Measurements from ENCODE around the gene CCDC150.

DNA sequence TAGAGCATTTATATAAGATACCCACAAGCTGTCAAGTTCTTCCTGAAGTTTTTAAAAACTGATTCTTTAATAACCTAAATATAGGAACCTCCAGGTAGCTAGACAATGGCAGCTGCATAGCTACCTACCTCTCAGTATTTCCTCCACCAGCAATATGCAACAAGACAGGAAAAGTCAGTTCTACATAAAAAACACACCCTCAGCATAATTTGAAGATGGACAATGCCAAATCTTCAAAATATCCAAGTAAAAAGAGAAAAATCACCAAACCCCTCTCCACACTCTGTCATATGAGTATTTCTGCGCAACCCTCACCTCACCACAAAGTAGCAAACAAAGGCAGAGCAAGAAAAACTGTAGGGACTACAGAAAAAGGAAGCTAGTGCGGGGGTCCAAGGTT lies 108.6 kb downstream of the CCDC150 start:
- TF ChIP-seq, protein P1, sequence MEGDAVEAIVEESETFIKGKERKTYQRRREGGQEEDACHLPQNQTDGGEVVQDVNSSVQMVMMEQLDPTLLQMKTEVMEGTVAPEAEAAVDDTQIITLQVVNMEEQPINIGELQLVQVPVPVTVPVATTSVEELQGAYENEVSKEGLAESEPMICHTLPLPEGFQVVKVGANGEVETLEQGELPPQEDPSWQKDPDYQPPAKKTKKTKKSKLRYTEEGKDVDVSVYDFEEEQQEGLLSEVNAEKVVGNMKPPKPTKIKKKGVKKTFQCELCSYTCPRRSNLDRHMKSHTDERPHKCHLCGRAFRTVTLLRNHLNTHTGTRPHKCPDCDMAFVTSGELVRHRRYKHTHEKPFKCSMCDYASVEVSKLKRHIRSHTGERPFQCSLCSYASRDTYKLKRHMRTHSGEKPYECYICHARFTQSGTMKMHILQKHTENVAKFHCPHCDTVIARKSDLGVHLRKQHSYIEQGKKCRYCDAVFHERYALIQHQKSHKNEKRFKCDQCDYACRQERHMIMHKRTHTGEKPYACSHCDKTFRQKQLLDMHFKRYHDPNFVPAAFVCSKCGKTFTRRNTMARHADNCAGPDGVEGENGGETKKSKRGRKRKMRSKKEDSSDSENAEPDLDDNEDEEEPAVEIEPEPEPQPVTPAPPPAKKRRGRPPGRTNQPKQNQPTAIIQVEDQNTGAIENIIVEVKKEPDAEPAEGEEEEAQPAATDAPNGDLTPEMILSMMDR (IDR thresholded peaks at IDR 0.05) = no peak
- TF ChIP-seq POLR2AphosphoS5 (IDR thresholded peaks at IDR 0.05) (no peak), EP300 (IDR thresholded peaks at IDR 0.05) (no peak)

Measured in upper lobe of left lung (tissue), 4 donors.